ENCODE measurements around the gene SLC44A4. TPM values are rescaled to one million over a fixed set of nuclear protein-coding genes. Genes with fewer than 3 reads are reported as not detected.

The SLC44A4 gene
- total and polyA plus RNA-seq, 2 of the 8 experiments (the other 6 are each of a cell fraction or from before 2014, with no cell fraction given), result 4.8 to 7.0 TPM

DNA sequence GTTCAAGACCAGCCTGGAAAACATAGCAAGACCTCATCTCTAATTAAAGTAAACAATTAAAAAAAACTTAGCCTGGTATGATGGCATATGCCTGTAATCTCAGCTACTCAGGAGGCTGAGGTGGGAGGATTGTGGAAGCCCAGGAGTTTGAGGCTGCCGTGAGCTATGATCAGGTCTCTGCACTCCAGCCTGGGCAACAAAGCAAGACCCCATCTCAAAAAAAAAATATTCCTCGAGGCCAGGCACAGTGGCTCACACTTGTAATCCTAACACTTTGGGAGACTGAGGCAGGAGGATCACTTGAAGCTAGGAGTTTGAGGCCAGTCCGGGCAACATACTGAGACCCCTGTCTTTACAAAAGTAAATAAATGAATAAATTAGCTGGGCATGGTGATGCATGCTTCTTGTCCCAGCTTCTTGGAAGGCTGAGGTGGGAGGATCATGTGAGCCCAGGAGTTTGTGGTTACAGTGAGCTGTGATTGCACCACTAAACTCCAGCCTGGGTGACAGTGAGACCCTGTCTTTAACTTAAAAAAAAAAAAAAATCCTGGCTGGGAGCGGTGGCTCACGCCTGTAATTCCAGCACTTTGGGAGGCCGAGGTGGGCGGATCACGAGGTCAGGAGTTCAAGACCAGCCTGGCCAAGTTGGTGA, 39.4 kb upstream of the SLC44A4 start:
- Histone ChIP-seq H3K4ac (replicated peaks; ENCODE audit: insufficient read length, low read depth, low read length) (no peak overlapping the region), H3K27ac (ENCODE audit: low read depth, low read length) (no peak overlapping the region), H3K56ac (replicated peaks; ENCODE audit: insufficient read length, low read depth, low read length) (no peak overlapping the region), H2BK12ac (ENCODE audit: low read depth, low read length) (no peak overlapping the region), H4K91ac (replicated peaks; ENCODE audit: insufficient read length, low read length) (no peak overlapping the region), H2BK15ac (ENCODE audit: low read length) (no peak overlapping the region), H3K36me3 (ENCODE audit: control insufficient read depth in 2 of 4, insufficient read depth in 4 of 4, low read length in 3 of 4) (no peaks in the 10 kb centered on the region), H3K79me1 (ENCODE audit: low read depth, low read length) (no peaks in the 10 kb centered on the region), H3K14ac (ENCODE audit: insufficient read length) (no peak overlapping the region), H3K9me3 (ENCODE audit: insufficient read depth in 2 of 2, low read depth in 1 of 2, low read length in 1 of 2) (no peaks in the 10 kb centered on the region), H2AFZ (ENCODE audit: low read length) (no peak overlapping the region), H3K79me2 (ENCODE audit: control insufficient read depth in 1 of 2, insufficient read depth in 2 of 2, low read length in 2 of 2) (no peaks in the 10 kb centered on the region), H3K23ac (ENCODE audit: insufficient read length) (no peak overlapping the region), H2BK5ac (ENCODE audit: low read depth, low read length) (no peak overlapping the region), H3K4me1 (replicated peaks in 1 of 4; ENCODE audit: control insufficient read depth in 3 of 4, insufficient read depth in 4 of 4, low read length in 3 of 4) (no peaks in the 10 kb centered on the region), H4K20me1 (replicated peaks in 1 of 2; ENCODE audit: control insufficient read depth in 1 of 2, insufficient read depth in 2 of 2, low read length in 2 of 2) (no peaks in the 10 kb centered on the region), H3K4me3 (ENCODE audit: extremely low read depth in 1 of 4, insufficient read depth in 2 of 4, low read depth in 3 of 4, low read length in 4 of 4) (no peak overlapping the region), H3K4me2 (ENCODE audit: insufficient read depth in 1 of 2, low read depth in 2 of 2, low read length in 2 of 2) (no peak overlapping the region), H3K9ac (replicated peaks in 1 of 4; ENCODE audit: extremely low read depth in 1 of 4, low read depth in 3 of 4, low read length in 3 of 4) (no peak overlapping the region), H3K18ac (ENCODE audit: extremely low read depth, low read length) (no peak overlapping the region), H2BK20ac (ENCODE audit: low read length) (no peak overlapping the region), H2AK5ac (ENCODE audit: low read depth, low read length) (no peak overlapping the region), H4K8ac (ENCODE audit: extremely low read depth, insufficient read depth, low read length) (no peak overlapping the region), H3K23me2 (ENCODE audit: low read depth, low read length) (no peaks in the 10 kb centered on the region; the same call in 1 of the 2 replicates), H3K27me3 (replicated peaks in 1 of 4; ENCODE audit: control insufficient read depth in 3 of 4, extremely low read depth in 1 of 4, insufficient read depth in 3 of 4, low read length in 3 of 4) (no peaks in the 10 kb centered on the region), H2BK120ac (replicated peaks; ENCODE audit: low read depth, low read length) (no peak overlapping the region), H4K5ac (ENCODE audit: insufficient read length, low read depth, low read length) (no peak overlapping the region)
- no peak for FAIRE-seq
- ChIA-PET POLR2A (ENCODE audit: partially characterized antibody) (interaction anchor here (0.6 to 1.1 kb wide), 4 partner anchors 40 to 242 kb away, joined by 3 read pairs; partner anchors contain the start of genes NELFE and SKIC2), CTCF (ENCODE audit: partially characterized antibody) (interaction anchor here (0.5 to 1.9 kb wide), 8 partner anchors 13 to 481 kb away, joined by 3 to 5 read pairs (median 3); partner anchors contain the start of gene DDAH2)
- WGBS, 2 experiments (ENCODE audit: extremely low coverage in 1 of 2, insufficient coverage in 1 of 2, insufficient read length in 1 of 2, insufficient replicate concordance in 2 of 2, low coverage in 1 of 2, low lambda C conversion rate in 2 of 2, missing lambda C conversion rate in 1 of 2), result 95% methylated on average over 8 of the region's 8 CpGs; no CpG with 5 or more reads in 1 of the 2 experiments
- no peak for DNase-seq (ENCODE audit: low read depth in 1 of 2, low spot score in 2 of 2)
- TF ChIP-seq ZNF274 (IDR thresholded peaks at IDR 0.05; ENCODE audit: borderline replicate concordance, extremely low read depth, low read length) (no peak), CBX8 (IDR thresholded peaks at IDR 0.05; ENCODE audit: borderline replicate concordance, low read depth, low read length) (no peak), SIRT6 (IDR thresholded peaks at IDR 0.05; ENCODE audit: low read length) (no peak), KDM1A (IDR thresholded peaks at IDR 0.05; ENCODE audit: borderline replicate concordance, low read length) (no peak), HDAC2 (IDR thresholded peaks at IDR 0.05; ENCODE audit: borderline replicate concordance in 1 of 2, low read depth in 2 of 2, low read length in 2 of 2) (no peak), YY1 (IDR thresholded peaks at IDR 0.05; ENCODE audit: low read depth, low read length) (no peak), RXRA (IDR thresholded peaks at IDR 0.05; ENCODE audit: insufficient read depth, low read depth, low read length) (no peak), KDM5A (IDR thresholded peaks at IDR 0.05; ENCODE audit: low read length) (no peak), TEAD4 (IDR thresholded peaks at IDR 0.05; ENCODE audit: low read depth, low read length) (no peak), RNF2 (IDR thresholded peaks at IDR 0.05; ENCODE audit: borderline replicate concordance, low read depth, low read length, missing control alignments, poor library complexity, severe bottlenecking) (no peak), GTF2F1 (IDR thresholded peaks at IDR 0.05; ENCODE audit: borderline replicate concordance, low read depth, low read length) (no peak), SIN3A (conservative IDR thresholded peaks at IDR 0.05 in 1 of 2, IDR thresholded peaks at IDR 0.05 in 1 of 2; ENCODE audit: low read depth in 1 of 2, low read length in 2 of 2) (no peak)

All from H1 (cell line).